ENCODE data around the gene CAPRIN2.

DNA sequence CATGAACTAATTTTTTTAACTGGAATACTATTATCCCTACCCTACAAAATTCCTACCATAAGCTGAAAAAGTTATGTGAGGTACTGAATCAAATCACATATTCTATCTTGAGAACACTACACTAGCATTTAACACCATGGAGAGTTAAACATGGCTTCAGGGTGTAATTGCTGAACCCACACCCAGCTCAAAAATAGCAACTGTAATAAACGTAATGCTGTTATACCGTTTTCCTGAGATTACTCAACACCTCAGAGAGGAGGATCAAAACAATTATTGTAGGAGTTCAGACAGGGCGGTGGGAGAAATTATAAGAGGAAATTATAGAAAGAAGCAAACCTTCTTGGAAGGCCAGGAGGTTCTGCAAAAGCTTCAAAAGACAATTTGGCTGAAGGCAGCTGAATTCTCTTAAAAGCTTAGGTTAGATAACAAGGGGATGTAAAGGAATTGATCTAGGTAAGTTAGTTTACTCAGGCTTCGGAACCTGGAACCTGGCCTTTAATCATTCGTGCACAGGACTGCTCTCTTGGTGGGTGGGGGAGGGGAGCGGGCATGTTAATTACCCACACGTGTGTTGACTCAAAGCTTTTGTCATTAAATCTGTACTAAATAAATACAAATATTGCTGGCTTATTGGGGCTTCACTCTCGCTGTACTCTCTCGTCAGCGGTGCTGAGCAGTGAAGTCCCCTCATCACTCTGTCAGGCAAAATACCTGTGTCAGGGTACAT is 47.0 kb downstream of the CAPRIN2 start:
- TF ChIP-seq, protein P1, sequence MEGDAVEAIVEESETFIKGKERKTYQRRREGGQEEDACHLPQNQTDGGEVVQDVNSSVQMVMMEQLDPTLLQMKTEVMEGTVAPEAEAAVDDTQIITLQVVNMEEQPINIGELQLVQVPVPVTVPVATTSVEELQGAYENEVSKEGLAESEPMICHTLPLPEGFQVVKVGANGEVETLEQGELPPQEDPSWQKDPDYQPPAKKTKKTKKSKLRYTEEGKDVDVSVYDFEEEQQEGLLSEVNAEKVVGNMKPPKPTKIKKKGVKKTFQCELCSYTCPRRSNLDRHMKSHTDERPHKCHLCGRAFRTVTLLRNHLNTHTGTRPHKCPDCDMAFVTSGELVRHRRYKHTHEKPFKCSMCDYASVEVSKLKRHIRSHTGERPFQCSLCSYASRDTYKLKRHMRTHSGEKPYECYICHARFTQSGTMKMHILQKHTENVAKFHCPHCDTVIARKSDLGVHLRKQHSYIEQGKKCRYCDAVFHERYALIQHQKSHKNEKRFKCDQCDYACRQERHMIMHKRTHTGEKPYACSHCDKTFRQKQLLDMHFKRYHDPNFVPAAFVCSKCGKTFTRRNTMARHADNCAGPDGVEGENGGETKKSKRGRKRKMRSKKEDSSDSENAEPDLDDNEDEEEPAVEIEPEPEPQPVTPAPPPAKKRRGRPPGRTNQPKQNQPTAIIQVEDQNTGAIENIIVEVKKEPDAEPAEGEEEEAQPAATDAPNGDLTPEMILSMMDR (conservative IDR thresholded peaks at IDR 0.05 in 1 of 2, IDR thresholded peaks at IDR 0.05 in 1 of 2; ENCODE audit: low read depth in 1 of 2, low read length in 2 of 2), result no peak
- no peak for TF ChIP-seq EZH2 (IDR thresholded peaks at IDR 0.05; ENCODE audit: low read length, missing control alignments)
